HG02884 (cell line): ENCODE results near the gene ITPR1.

ENCODE experiments used
- ATAC-seq: cut with Tn5 transposase; IDR thresholded peaks from one replicate; pipeline ENCODE4 v1.9.1; 2021; ENCODE audit warnings: mild to moderate bottlenecking, moderate library complexity; ENCODE audit not compliant: unreplicated experiment

The ITPR1 gene

GRCh38 chr3:4478261-4478660, 14.9 kb upstream of the ITPR1 start:
- ATAC-seq = no peak

- ATAC-seq = no peak
Observed at GRCh38 chr3:4491855-4492207, 1.3 kb upstream of the ITPR1 start.

GRCh38 chr3:4492208-4493013, 737 bp upstream of the ITPR1 start:
- no peak for ATAC-seq

- no peak for ATAC-seq
Observed at GRCh38 chr3:4493941-4494894, 1.1 kb downstream of the ITPR1 start.

- no peak for ATAC-seq
Observed at GRCh38 chr3:4494895-4495264, 1.7 kb downstream of the ITPR1 start.

- no peak for ATAC-seq
Observed at GRCh38 chr3:4495294-4496086, 2.3 kb downstream of the ITPR1 start.

- ATAC-seq = no peak
Observed at GRCh38 chr3:4496087-4496452, 2.9 kb downstream of the ITPR1 start.

GRCh38 chr3:4497005-4497692, 4.0 kb downstream of the ITPR1 start:
- ATAC-seq = no peak

GRCh38 chr3:4497843-4498324, 4.7 kb downstream of the ITPR1 start:
- ATAC-seq = no peak

- no peak for ATAC-seq
Observed at GRCh38 chr3:4498446-4498845, 5.3 kb downstream of the ITPR1 start.

- ATAC-seq = no peak
Observed at GRCh38 chr3:4501437-4501836, 8.3 kb downstream of the ITPR1 start.

- no peak for ATAC-seq
Observed at GRCh38 chr3:4501927-4502326, 8.8 kb downstream of the ITPR1 start.

- peak; percentile 49 for ATAC-seq
Observed at GRCh38 chr3:4503050-4503449, 9.9 kb downstream of the ITPR1 start.

GRCh38 chr3:4504340-4505261, 11.5 kb downstream of the ITPR1 start:
- ATAC-seq = no peak

GRCh38 chr3:4505688-4506558, 12.8 kb downstream of the ITPR1 start:
- ATAC-seq = no peak

- no peak for ATAC-seq
Observed at GRCh38 chr3:4506559-4507023, 13.4 kb downstream of the ITPR1 start.

- ATAC-seq = peak; percentile 19
Observed at GRCh38 chr3:4507024-4507596, 14.0 kb downstream of the ITPR1 start.
